ENCODE data around the gene CAMK2A. TPM values are rescaled to one million over a fixed set of nuclear protein-coding genes. Genes with fewer than 3 reads are reported as not detected.

Gene CAMK2A
- total RNA-seq, 1 experiment from 2014 or later: 0.33 TPM

DNA sequence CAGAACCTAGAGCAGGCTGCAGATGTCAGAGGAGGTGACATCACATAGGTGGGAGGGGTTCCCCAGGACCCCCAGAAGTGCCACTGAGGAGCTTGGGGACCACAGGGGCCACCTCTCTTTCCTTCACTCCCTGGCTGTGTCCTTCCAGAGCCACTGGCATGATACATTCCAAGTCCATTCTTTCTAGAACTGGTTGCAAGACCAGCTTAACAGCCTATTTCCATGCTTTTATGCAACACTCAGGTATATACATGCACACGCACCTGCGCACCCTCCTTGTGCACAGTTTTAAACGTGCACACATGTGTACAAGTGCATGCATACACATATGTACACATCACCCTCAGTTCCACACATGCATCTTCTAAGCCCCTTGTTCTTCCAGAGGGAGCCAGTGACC is 60.0 kb downstream of the CAMK2A start:
- H3K79me1 ChIP-seq (ENCODE audit: insufficient read depth, low read depth, low read length, poor library complexity, severe bottlenecking): no peaks in the 10 kb centered on the region
- DNase-seq: no peak

More for the DNA sequence above, 60.0 kb downstream of the CAMK2A start:
- Mint-ChIP-seq H3K4me3 (no peak overlapping the region), H3K36me3 (ENCODE audit: insufficient read depth in 1 of 3, low read depth in 3 of 3) (no peaks in the 10 kb centered on the region), H3K27me3 (ENCODE audit: low read depth) (no peaks in the 10 kb centered on the region; the same call in 1 of the 2 replicates), H3K9me3 (no peaks in the 10 kb centered on the region), H3K4me1 (peaks cover 0 to 6% of the 10 kb centered on the region in 2 experiments; a peak in 3 of 4 replicates), H3K27ac (no peak overlapping the region)
- H3K23ac ChIP-seq (ENCODE audit: insufficient read length, low read depth, low read length): no peak overlapping the region
- no peaks in the 10 kb centered on the region for H3K27me3 ChIP-seq (ENCODE audit: insufficient read depth, low read length)
- H4K8ac ChIP-seq (replicated peaks; ENCODE audit: insufficient read length, low read depth, low read length): no peak overlapping the region
- H4K91ac ChIP-seq (ENCODE audit: insufficient read length, low read depth, low read length): no peak overlapping the region
- H3K4me2 ChIP-seq (ENCODE audit: insufficient read depth, insufficient read length, low read length): no peak overlapping the region
- no peak overlapping the region for H2BK12ac ChIP-seq (ENCODE audit: insufficient read length, low read depth, low read length)
- H3K18ac ChIP-seq (ENCODE audit: insufficient read length, low read depth, low read length): no peak overlapping the region
- no peaks in the 10 kb centered on the region for H3K4me1 ChIP-seq (ENCODE audit: insufficient read depth, low read length)
- H3K4ac ChIP-seq (ENCODE audit: low read depth, low read length): no peak overlapping the region
- no peak overlapping the region for H2BK15ac ChIP-seq (ENCODE audit: low read depth, low read length)
- no peak overlapping the region for H2BK120ac ChIP-seq (ENCODE audit: low read depth, low read length, poor library complexity, severe bottlenecking)
- TF ChIP-seq, protein P1, sequence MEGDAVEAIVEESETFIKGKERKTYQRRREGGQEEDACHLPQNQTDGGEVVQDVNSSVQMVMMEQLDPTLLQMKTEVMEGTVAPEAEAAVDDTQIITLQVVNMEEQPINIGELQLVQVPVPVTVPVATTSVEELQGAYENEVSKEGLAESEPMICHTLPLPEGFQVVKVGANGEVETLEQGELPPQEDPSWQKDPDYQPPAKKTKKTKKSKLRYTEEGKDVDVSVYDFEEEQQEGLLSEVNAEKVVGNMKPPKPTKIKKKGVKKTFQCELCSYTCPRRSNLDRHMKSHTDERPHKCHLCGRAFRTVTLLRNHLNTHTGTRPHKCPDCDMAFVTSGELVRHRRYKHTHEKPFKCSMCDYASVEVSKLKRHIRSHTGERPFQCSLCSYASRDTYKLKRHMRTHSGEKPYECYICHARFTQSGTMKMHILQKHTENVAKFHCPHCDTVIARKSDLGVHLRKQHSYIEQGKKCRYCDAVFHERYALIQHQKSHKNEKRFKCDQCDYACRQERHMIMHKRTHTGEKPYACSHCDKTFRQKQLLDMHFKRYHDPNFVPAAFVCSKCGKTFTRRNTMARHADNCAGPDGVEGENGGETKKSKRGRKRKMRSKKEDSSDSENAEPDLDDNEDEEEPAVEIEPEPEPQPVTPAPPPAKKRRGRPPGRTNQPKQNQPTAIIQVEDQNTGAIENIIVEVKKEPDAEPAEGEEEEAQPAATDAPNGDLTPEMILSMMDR (conservative IDR thresholded peaks at IDR 0.05): no peak
- WGBS (ENCODE audit: extremely low coverage, insufficient read length, low lambda C conversion rate): no CpG with 5 or more reads among the region's 3 CpGs
- no peak overlapping the region for H2AK5ac ChIP-seq (ENCODE audit: insufficient read length, low read length)
- no peaks in the 10 kb centered on the region for H4K20me1 ChIP-seq (ENCODE audit: control insufficient read depth, insufficient read depth, insufficient read length)
- no peak overlapping the region for H3K56ac ChIP-seq (ENCODE audit: insufficient read length, low read depth, low read length)
- no peak overlapping the region for H2BK20ac ChIP-seq (ENCODE audit: low read depth, low read length, poor library complexity, severe bottlenecking)
- H3T11ph ChIP-seq (ENCODE audit: low read length): no peak overlapping the region
- no peak overlapping the region for H2AFZ ChIP-seq (ENCODE audit: low read length)
- H3K9ac ChIP-seq (ENCODE audit: extremely low read depth, insufficient read length, low read length): no peak overlapping the region
- no peak overlapping the region for H3K14ac ChIP-seq (ENCODE audit: insufficient read depth, low read length)
- H3K9me3 ChIP-seq (ENCODE audit: control insufficient read depth, low read depth, low read length): no peaks in the 10 kb centered on the region
- no peaks in the 10 kb centered on the region for H3K23me2 ChIP-seq (ENCODE audit: insufficient read length, low read depth, low read length, poor library complexity, severe bottlenecking)
- H3K27ac ChIP-seq (ENCODE audit: insufficient read length, low read depth, low read length): no peak overlapping the region
- no peaks in the 10 kb centered on the region for H3K79me2 ChIP-seq (ENCODE audit: insufficient read depth, low read length)
- no peak overlapping the region for H4K5ac ChIP-seq (ENCODE audit: insufficient read length, low read depth, low read length)
- H2BK5ac ChIP-seq (ENCODE audit: insufficient read length, low read length): no peak overlapping the region

Data from H9 (cell line).